ENCODE results near the gene GNRHR.

DNA sequence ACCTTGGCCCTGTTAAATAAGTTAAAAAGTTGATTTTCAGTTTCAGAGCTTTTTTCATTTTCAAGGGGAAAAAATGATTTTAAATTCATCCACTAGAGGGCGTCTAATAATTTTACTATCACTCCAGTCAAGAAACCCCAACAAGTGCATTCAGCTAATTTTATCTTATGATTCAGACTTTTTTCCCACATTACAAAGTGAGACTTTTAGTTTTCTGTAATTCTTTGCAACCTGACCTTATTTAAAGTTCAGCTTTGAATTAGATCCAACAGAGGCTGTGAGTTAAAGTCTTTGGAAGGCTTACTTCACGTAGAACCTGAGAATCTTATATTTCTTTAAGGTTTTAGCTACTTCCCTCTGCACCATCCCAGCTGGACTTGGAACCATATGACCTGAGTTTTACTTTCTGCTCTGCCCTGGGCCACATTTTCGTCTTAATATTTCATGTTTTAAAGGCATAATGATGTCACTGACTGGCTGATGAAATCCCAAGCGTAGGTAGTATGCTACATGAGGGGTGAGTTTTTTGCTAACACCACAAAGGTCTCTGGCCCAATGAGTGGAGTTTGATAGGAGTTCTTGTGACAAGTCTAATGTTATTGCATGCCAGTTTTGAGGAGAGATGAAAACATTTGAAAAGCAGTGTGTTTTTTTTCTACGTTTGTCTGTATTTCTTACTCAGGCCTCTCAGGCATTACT is 7.2 kb downstream of the GNRHR start:
- TF ChIP-seq, protein P1, sequence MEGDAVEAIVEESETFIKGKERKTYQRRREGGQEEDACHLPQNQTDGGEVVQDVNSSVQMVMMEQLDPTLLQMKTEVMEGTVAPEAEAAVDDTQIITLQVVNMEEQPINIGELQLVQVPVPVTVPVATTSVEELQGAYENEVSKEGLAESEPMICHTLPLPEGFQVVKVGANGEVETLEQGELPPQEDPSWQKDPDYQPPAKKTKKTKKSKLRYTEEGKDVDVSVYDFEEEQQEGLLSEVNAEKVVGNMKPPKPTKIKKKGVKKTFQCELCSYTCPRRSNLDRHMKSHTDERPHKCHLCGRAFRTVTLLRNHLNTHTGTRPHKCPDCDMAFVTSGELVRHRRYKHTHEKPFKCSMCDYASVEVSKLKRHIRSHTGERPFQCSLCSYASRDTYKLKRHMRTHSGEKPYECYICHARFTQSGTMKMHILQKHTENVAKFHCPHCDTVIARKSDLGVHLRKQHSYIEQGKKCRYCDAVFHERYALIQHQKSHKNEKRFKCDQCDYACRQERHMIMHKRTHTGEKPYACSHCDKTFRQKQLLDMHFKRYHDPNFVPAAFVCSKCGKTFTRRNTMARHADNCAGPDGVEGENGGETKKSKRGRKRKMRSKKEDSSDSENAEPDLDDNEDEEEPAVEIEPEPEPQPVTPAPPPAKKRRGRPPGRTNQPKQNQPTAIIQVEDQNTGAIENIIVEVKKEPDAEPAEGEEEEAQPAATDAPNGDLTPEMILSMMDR (IDR thresholded peaks at IDR 0.05; ENCODE audit: borderline replicate concordance, extremely low read depth, low read length, poor library complexity, severe bottlenecking) = peak; percentile 67
- no peak for TF ChIP-seq EZH2 (IDR thresholded peaks at IDR 0.05; ENCODE audit: borderline replicate concordance, low read depth, low read length, severe bottlenecking)
